Kidney (tissue), 14 donors: ENCODE data around the gene HDDC3. TPM values are rescaled to one million over a fixed set of nuclear protein-coding genes. Genes with fewer than 3 reads are reported as not detected.
"Not testable (repeated sequence)": the region's sequence is repeated elsewhere in the genome, so short reads cannot be mapped to it uniquely, and the experiment has no call there.

ENCODE experiments used
- DNase-seq, 5 donors: peaks; one replicate each; pipeline ENCODE4 v3.0.0-alpha.2; 2013 to 2020
- FAIRE-seq: peaks from 2 replicates; lab custom pipeline; 2012; peaks lifted over from hg19 to GRCh38; lab: Jason Lieb, UNC
- H3K27ac ChIP-seq, 2 donors: one replicate each; pipeline ENCODE4 v1.7.0; 2013; ENCODE audit warnings: low read depth in 2 of 2, low read length in 2 of 2, inconsistent platforms in 1 of 2
- H3K27me3 ChIP-seq: one replicate; pipeline ENCODE4 v1.7.1; 2013; ENCODE audit warnings: low read length, inconsistent platforms; ENCODE audit not compliant: control insufficient read depth, insufficient read depth
- H3K36me3 ChIP-seq, 3 donors: one replicate each; pipeline versions ENCODE4 v1.7.0 to v1.7.1; 2013; ENCODE audit warnings: low read length in 3 of 3, control low read depth in 1 of 3, inconsistent platforms in 1 of 3; ENCODE audit not compliant: insufficient read depth in 3 of 3, control insufficient read depth in 2 of 3
- H3K4me1 ChIP-seq, 3 donors: one replicate each; pipeline versions ENCODE4 v1.7.0 to v1.7.1; 2013; ENCODE audit warnings: low read length in 3 of 3, inconsistent platforms in 1 of 3, low read depth in 1 of 3; ENCODE audit not compliant: control insufficient read depth in 2 of 3, insufficient read depth in 2 of 3
- H3K4me3 ChIP-seq, 3 donors: one replicate each; pipeline versions ENCODE4 v1.7.0 to v1.8.1; 2013; ENCODE audit warnings: low read length in 3 of 3, control low read depth in 1 of 3, inconsistent platforms in 1 of 3
- H3K9ac ChIP-seq, 3 donors: one replicate each; pipeline versions ENCODE4 v1.7.0 to v1.7.1; 2013; ENCODE audit warnings: low read length in 3 of 3, control low read depth in 1 of 3, inconsistent platforms in 1 of 3
- H3K9me3 ChIP-seq, 3 donors: one replicate each; pipeline versions ENCODE4 v1.7.0 to v1.7.1; 2013; ENCODE audit warnings: low read length in 3 of 3, control low read depth in 1 of 3, inconsistent platforms in 1 of 3; ENCODE audit not compliant: control insufficient read depth in 2 of 3, insufficient read depth in 1 of 3
- intact Hi-C: fragments of 100-400 bp; cut with DNase I; formaldehyde crosslinking; loops from one replicate; pipeline ENCODE4 v1.11.1; 2022
- polyA plus RNA-seq: library from polyadenylated mRNA; stranded (reverse); fragments of 350-450 nt; fragmentation: Illumina TruSeq; extraction: RNeasy Lipid Tissue Mini Kit (QIAGEN cat#74804); gene quantifications from one replicate; pipeline ENCODE4 v1.2.3, GENCODE V29; 2014; ENCODE audit warnings: low read depth, low replicate concordance; ENCODE audit not compliant: insufficient read depth
- total RNA-seq: library from RNA; stranded (reverse); fragmentation: NEBNext Ultra II Directional; extraction: Animal tissue kit (Norgen Biotek cat#: 25700); gene quantifications from one replicate; pipeline ENCODE4 v1.2.1, GENCODE V29; 2021
- TF ChIP-seq, protein P1 (sequence below): IDR thresholded peaks from 3 replicates; pipeline ENCODE4 v1.5.1; 2012; ENCODE audit warnings: mild to moderate bottlenecking, moderate library complexity, borderline replicate concordance; ENCODE audit not compliant: insufficient read depth; ENCODE audit errors: extremely low read depth
- donor health status: control.
- donor health status: control.
- donor health status: control.
- donor health status: control.
- donor health status: control.
- donor health status: DM: yes; HTN: yes; CAD: no.
- donor health status: Normal renal cell carcinoma (clear cell type).

The HDDC3 gene
- total and polyA plus RNA-seq, 2 donors from 2014 or later, result 15.5 to 47.3 TPM

GRCh38 chr15:90911302-90911623, 21.1 kb downstream of the HDDC3 start:
- TF ChIP-seq, protein P1, sequence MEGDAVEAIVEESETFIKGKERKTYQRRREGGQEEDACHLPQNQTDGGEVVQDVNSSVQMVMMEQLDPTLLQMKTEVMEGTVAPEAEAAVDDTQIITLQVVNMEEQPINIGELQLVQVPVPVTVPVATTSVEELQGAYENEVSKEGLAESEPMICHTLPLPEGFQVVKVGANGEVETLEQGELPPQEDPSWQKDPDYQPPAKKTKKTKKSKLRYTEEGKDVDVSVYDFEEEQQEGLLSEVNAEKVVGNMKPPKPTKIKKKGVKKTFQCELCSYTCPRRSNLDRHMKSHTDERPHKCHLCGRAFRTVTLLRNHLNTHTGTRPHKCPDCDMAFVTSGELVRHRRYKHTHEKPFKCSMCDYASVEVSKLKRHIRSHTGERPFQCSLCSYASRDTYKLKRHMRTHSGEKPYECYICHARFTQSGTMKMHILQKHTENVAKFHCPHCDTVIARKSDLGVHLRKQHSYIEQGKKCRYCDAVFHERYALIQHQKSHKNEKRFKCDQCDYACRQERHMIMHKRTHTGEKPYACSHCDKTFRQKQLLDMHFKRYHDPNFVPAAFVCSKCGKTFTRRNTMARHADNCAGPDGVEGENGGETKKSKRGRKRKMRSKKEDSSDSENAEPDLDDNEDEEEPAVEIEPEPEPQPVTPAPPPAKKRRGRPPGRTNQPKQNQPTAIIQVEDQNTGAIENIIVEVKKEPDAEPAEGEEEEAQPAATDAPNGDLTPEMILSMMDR, result no peak
- intact Hi-C loops, result no loop called here
- no peaks in the 10 kb centered on the region for H3K27me3 ChIP-seq
- H3K9me3 ChIP-seq, result no peaks in the 10 kb centered on the region
- DNase-seq (peak in 1 of 5 donors; percentile 60), FAIRE-seq (no peak)
- no peak overlapping the region for H3K4me3 ChIP-seq
- H3K9ac ChIP-seq, result no peak overlapping the region
- no peak overlapping the region for H3K27ac ChIP-seq
- no peaks in the 10 kb centered on the region for H3K4me1 ChIP-seq
- H3K36me3 ChIP-seq, result peaks cover 0 to 72% (median 58%) of the 10 kb centered on the region in 3 donors

DNA sequence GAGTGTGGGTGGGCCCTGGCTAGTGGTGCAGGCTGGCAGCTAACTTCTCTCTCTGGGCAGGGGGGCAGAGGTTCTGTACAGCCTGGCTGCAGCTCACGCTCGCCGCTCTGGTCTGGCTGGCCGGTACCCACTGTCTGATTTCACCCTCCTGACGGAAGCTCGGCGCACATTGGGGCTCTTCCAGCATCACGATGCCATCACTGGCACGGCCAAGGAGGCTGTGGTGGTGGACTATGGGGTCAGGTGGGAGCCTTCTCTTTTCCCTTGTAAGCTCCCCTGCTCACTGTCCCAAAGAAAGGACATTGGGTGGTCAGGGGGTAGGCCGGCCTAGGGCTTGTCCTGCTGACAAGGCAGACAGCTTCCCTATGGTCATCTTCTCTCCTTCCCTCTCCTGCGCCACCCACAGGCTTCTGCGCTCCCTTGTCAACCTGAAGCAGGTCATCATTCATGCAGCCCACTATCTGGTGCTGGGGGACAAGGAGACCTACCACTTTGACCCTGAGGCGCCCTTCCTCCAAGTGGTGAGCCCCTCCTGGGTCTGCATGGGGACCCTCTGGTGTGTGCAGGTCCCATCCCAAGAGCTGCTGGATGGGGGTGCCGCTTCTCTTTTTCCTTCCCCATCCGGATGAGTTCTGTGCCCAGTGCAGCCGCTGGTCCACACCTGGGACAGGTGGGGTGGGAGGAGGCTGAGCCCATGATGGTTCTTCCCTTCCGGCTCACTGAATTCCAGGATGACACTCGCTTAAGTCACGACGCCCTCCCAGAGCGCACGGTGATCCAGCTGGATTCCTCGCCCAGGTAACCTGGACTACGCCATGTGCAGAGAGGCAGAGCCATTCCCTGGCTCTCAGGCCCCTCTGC, 21.7 kb downstream of the HDDC3 start:
- Histone ChIP-seq H3K27ac (no peak overlapping the region), H3K4me3 (no peak overlapping the region), H3K36me3 (peaks cover 0 to 76% (median 63%) of the 10 kb centered on the region in 3 donors), H3K27me3 (no peaks in the 10 kb centered on the region), H3K9me3 (no peaks in the 10 kb centered on the region), H3K9ac (no peak overlapping the region), H3K4me1 (no peaks in the 10 kb centered on the region)
- TF ChIP-seq, protein P1, result no peak
- FAIRE-seq (no peak), DNase-seq (peak in 1 of 5 donors; percentile 53)
- intact Hi-C loops, result no loop called here

GRCh38 chr15:90909976-90910375, 22.4 kb downstream of the HDDC3 start:
- Histone ChIP-seq H3K9ac (no peak overlapping the region), H3K9me3 (no peaks in the 10 kb centered on the region), H3K4me1 (no peaks in the 10 kb centered on the region), H3K4me3 (no peak overlapping the region), H3K27me3 (no peaks in the 10 kb centered on the region), H3K36me3 (peaks cover 0 to 74% (median 63%) of the 10 kb centered on the region in 3 donors), H3K27ac (no peak overlapping the region)
- DNase-seq, result peak in 1 of 5 donors; percentile 48
- intact Hi-C loops, result no loop called here
- TF ChIP-seq, protein P1, result no peak
- FAIRE-seq, result no peak

DNA sequence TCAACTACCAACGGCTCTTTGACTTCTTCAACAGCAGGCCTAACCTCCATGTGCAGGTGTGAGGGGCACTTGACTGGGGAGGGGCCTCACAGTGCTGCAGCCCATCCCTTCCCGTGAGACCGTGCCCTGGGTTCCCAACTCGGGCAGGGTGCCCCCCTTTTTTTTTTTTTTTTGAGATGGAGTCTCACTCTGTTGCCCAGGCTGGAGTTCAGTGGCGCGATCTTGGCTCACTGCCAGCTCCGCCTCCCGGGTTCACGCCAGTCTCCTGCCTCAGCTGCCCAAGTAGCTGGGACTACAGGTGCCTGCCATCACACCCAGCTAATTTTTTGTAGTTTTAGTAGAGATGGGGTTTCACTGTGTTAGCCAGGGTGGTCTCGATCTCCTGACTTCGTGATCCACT, 22.9 kb downstream of the HDDC3 start:
- DNase-seq, result peak in 1 of 5 donors; percentile 52
- H3K9me3 ChIP-seq, H3K9ac ChIP-seq, H3K4me1 ChIP-seq, H3K4me3 ChIP-seq, H3K27me3 ChIP-seq, intact Hi-C loops, H3K27ac ChIP-seq, FAIRE-seq: not testable (repeated sequence)
- H3K36me3 ChIP-seq, result peaks cover 0 to 71% (median 62%) of the 10 kb centered on the region in 3 donors
